Mammary epithelial cell (primary cell): ENCODE measurements around the gene CHMP2A.

Experiments
- CTCF ChIP-seq, 2 donors: IDR thresholded peaks in 1 of 2; conservative IDR thresholded peaks in 1 of 2; 2 replicates each; pipeline ENCODE4 v1.5.1; 2011 to 2012; ENCODE audit warnings: inconsistent platforms in 2 of 2, low read length in 2 of 2, mild to moderate bottlenecking in 2 of 2, control low read depth in 1 of 2, low read depth in 1 of 2; ENCODE audit not compliant: insufficient read depth in 1 of 2; ENCODE audit errors: extremely low read depth in 1 of 2
- EZH2 ChIP-seq: IDR thresholded peaks from 2 replicates; pipeline ENCODE4 v1.6.1; 2012; ENCODE audit warnings: low read length, inconsistent platforms, borderline replicate concordance

- no peak for TF ChIP-seq CTCF (conservative IDR thresholded peaks at IDR 0.05 in 1 of 2, IDR thresholded peaks at IDR 0.05 in 1 of 2; ENCODE audit: extremely low read depth in 1 of 2, insufficient read depth in 1 of 2, low read depth in 1 of 2, low read length in 2 of 2)
- TF ChIP-seq EZH2: no peak
These were observed 40.3 kb downstream of the CHMP2A start for GRCh38 chr19:58514564-58515022.
